ENCODE data around the gene CEBPZOS.
A peak's percentile ranks its signal among the peaks of the same experiment; 100 is the strongest.

CEBPZOS gene

DNA sequence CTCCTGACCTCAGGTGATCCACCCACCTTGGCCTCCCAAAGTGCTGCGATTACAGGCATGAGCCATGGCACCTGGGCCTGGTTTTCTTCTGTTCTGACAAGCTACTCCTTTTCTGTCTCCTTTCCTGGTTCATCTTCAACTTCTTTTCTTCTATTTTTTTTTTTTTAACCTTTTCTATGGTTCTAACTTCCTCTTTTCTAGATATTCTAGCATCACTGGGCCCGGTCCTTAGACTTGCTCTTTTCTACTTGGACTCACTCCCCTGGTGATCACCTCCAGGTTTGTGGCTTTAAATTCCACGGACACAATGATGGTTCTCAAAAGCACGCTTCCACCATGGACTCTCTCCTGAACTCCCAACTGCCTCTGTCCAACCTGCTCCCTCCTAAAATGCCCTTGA is 41.5 kb upstream of the CEBPZOS start:
- WGBS (ENCODE audit: extremely low coverage, insufficient coverage, insufficient read length) = no CpG with 5 or more reads among the region's 4 CpGs
- Histone ChIP-seq H2BK120ac (ENCODE audit: insufficient read depth, low read length, poor library complexity) (no peak overlapping the region), H3K14ac (ENCODE audit: low read length) (no peak overlapping the region), H3K27me3 (ENCODE audit: insufficient read depth, low read length) (no peaks in the 10 kb centered on the region), H2AK5ac (ENCODE audit: low read length) (no peak overlapping the region), H3K4me3 (ENCODE audit: low read depth, low read length) (no peak overlapping the region), H3K4me2 (ENCODE audit: low read length) (no peak overlapping the region), H4K91ac (ENCODE audit: low read depth, low read length) (no peak overlapping the region), H3K4ac (ENCODE audit: low read depth, low read length) (peak overlapping the region; percentile 55), H4K8ac (ENCODE audit: low read depth, low read length) (no peak overlapping the region), H2BK12ac (ENCODE audit: low read length) (no peak overlapping the region), H4K12ac (ENCODE audit: low read depth, low read length) (no peak overlapping the region), H3K9me3 (ENCODE audit: insufficient read depth, low read depth, low read length) (no peaks in the 10 kb centered on the region), H3K18ac (ENCODE audit: low read length) (peak overlapping the region; percentile 75), H3K9ac (ENCODE audit: low read length) (no peak overlapping the region), H3K79me1 (ENCODE audit: low read length) (peaks cover 4% of the 10 kb centered on the region), H3K4me1 (ENCODE audit: control insufficient read depth in 1 of 2, insufficient read depth in 2 of 2, low read length in 2 of 2) (peaks cover 2 to 8% of the 10 kb centered on the region in 2 experiments), H3K36me3 (ENCODE audit: control insufficient read depth in 1 of 2, insufficient read depth in 2 of 2, low read length in 2 of 2) (peaks cover 0 to 2% of the 10 kb centered on the region in 2 experiments), H3K27ac (ENCODE audit: low read depth, low read length) (no peak overlapping the region), H3K79me2 (ENCODE audit: control insufficient read depth, insufficient read depth, low read length, poor library complexity) (peaks cover 2% of the 10 kb centered on the region), H2AFZ (ENCODE audit: insufficient read depth, low read length, poor library complexity) (no peak overlapping the region), H3K23ac (ENCODE audit: low read length) (no peak overlapping the region), H2BK5ac (ENCODE audit: low read depth, low read length, poor library complexity) (no peak overlapping the region)
- no peak for DNase-seq

DNA sequence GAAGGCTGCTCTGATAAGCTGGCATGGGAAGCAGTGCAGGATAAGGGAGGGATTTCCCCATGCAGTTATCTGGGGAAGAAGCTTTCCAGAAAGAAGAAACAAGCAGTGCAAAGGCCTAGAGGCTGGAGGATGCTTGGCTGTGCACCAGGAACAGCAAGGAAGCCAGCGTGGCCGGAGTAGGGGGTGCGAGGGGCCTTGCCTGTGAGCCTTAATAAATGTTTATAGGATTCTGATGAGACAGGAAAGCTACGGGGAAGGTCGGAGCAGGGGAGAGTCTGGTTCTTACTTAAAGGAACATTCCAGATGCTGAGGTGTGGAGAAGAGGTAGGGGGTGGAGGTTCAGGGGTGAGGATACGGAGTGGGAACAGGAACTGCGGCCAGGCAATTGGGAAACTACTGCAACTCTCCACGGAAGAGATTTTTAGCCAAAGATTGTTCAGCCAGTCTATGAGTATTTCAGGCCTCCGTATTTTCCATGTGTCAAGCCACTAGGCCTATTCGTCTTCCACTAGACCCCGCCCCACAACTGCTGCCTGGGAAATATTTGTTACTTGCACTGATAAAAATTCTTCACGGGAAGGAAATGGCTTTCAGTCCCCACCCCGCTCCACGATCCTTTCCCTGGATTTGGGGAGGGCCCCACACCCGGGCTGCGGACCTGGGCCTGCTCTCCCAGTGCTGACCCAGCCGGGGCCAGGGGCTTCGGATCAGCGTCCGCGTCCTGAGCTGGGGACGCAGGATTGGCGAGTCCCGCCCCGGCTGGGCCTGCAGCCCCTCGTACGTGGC is 40.0 kb upstream of the CEBPZOS start:
- no CpG with 5 or more reads among the region's 27 CpGs for WGBS (ENCODE audit: extremely low coverage, insufficient coverage, insufficient read length)
- Histone ChIP-seq H3K27ac (ENCODE audit: low read depth, low read length) (peak overlapping the region; percentile 51), H4K8ac (ENCODE audit: low read depth, low read length) (peak overlapping the region; percentile 77), H2BK5ac (ENCODE audit: low read depth, low read length, poor library complexity) (peak overlapping the region; percentile 12), H4K91ac (ENCODE audit: low read depth, low read length) (peak overlapping the region; percentile 90), H3K18ac (ENCODE audit: low read length) (peak overlapping the region; percentile 81), H3K79me1 (ENCODE audit: low read length) (peaks cover 4% of the 10 kb centered on the region), H3K79me2 (ENCODE audit: control insufficient read depth, insufficient read depth, low read length, poor library complexity) (peaks cover 2% of the 10 kb centered on the region), H2AFZ (ENCODE audit: insufficient read depth, low read length, poor library complexity) (peak overlapping the region; percentile 99), H3K27me3 (ENCODE audit: insufficient read depth, low read length) (no peaks in the 10 kb centered on the region), H3K36me3 (ENCODE audit: control insufficient read depth in 1 of 2, insufficient read depth in 2 of 2, low read length in 2 of 2) (peaks cover 0 to 2% of the 10 kb centered on the region in 2 experiments), H3K9ac (ENCODE audit: low read length) (peak overlapping the region; percentile 30), H3K9me3 (ENCODE audit: insufficient read depth, low read depth, low read length) (no peaks in the 10 kb centered on the region), H2BK120ac (ENCODE audit: insufficient read depth, low read length, poor library complexity) (peak overlapping the region; percentile 41), H3K4me3 (ENCODE audit: low read depth, low read length) (peak overlapping the region; percentile 80), H3K4me2 (ENCODE audit: low read length) (peak overlapping the region; percentile 65), H4K12ac (ENCODE audit: low read depth, low read length) (peak overlapping the region; percentile 81), H3K4ac (ENCODE audit: low read depth, low read length) (peak overlapping the region; percentile 39), H3K14ac (ENCODE audit: low read length) (peak overlapping the region; percentile 72), H3K23ac (ENCODE audit: low read length) (no peak overlapping the region), H2BK12ac (ENCODE audit: low read length) (no peak overlapping the region), H2AK5ac (ENCODE audit: low read length) (no peak overlapping the region), H3K4me1 (ENCODE audit: control insufficient read depth in 1 of 2, insufficient read depth in 2 of 2, low read length in 2 of 2) (peaks cover 2 to 8% of the 10 kb centered on the region in 2 experiments)
- peak; percentile 29 to 51 for DNase-seq

DNA sequence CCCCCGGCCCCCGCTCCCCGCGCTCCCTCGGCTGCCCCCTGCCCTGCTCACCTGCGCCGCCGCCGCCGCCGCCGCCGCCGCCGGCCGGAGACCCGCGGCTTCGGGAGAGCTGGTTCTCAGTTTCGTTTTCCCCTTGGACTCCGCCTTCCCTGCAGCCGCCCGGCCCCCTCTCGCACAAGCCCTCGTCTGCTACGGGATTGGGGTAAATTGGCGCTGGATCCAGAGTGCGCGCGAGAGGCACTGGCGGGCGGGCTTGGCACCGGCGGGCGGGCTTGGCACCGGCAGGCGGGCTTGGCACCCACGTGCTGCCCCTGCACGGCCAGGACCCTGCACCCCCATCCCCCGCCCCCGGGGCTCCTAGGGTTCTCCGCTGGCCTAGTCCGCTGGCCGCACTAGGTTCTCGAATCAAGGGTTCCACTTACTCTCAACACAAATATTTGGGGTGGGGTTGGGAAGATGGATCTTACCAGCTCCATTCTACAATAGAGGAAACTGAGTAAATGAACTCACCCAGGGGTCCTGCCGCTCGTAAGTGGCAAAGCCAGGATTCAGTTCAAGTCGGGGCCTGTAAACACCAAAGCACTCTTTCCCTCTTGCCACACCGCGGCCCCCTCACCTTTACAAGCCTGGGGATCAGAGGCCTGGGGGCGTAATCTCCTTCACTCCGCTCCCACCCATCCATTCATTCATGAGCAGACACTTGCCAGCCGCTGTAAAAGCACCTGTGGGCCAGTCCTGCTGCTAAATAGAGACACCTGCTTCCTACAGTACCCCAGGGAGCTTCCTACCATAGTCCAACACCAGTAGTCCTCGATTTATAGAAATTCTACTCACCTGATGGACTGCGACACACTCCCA is 39.2 kb upstream of the CEBPZOS start, which contains the start of gene EIF2AK2:
EIF2AK2 (minus strand) TSS at position 124 of the 858 bp plus-strand sequence. CDS start 9,174 bp downstream, outside the sequence.
- Histone ChIP-seq H2BK120ac (ENCODE audit: insufficient read depth, low read length, poor library complexity) (peak within 1 kb of the TSS; percentile 41), H3K9me3 (ENCODE audit: insufficient read depth, low read depth, low read length) (no peaks in the 10 kb centered on the region), H4K12ac (ENCODE audit: low read depth, low read length) (peak within 1 kb of the TSS; percentile 81), H3K4me1 (ENCODE audit: control insufficient read depth in 1 of 2, insufficient read depth in 2 of 2, low read length in 2 of 2) (peaks cover 2 to 8% of the 10 kb centered on the region in 2 experiments), H4K8ac (ENCODE audit: low read depth, low read length) (peak within 1 kb of the TSS; percentile 77), H3K9ac (ENCODE audit: low read length) (peak within 1 kb of the TSS; percentile 30), H3K4me2 (ENCODE audit: low read length) (peak within 1 kb of the TSS; percentile 65), H3K4ac (ENCODE audit: low read depth, low read length) (peak within 1 kb of the TSS; percentile 39), H3K79me2 (ENCODE audit: control insufficient read depth, insufficient read depth, low read length, poor library complexity) (peaks cover 2% of the 10 kb centered on the region), H2BK5ac (ENCODE audit: low read depth, low read length, poor library complexity) (peak within 1 kb of the TSS; percentile 12), H2AFZ (ENCODE audit: insufficient read depth, low read length, poor library complexity) (peak within 1 kb of the TSS; percentile 99), H3K14ac (ENCODE audit: low read length) (peak within 1 kb of the TSS; percentile 72), H3K4me3 (ENCODE audit: low read depth, low read length) (peak within 1 kb of the TSS; percentile 80), H2AK5ac (ENCODE audit: low read length) (peak within 1 kb of the TSS; percentile 26), H3K23ac (ENCODE audit: low read length) (no peak within 1 kb of the TSS), H3K79me1 (ENCODE audit: low read length) (peaks cover 4% of the 10 kb centered on the region), H2BK12ac (ENCODE audit: low read length) (no peak within 1 kb of the TSS), H3K27ac (ENCODE audit: low read depth, low read length) (peak within 1 kb of the TSS; percentile 51), H3K18ac (ENCODE audit: low read length) (peak within 1 kb of the TSS; percentile 81), H3K36me3 (ENCODE audit: control insufficient read depth in 1 of 2, insufficient read depth in 2 of 2, low read length in 2 of 2) (peaks cover 0 to 2% of the 10 kb centered on the region in 2 experiments), H4K91ac (ENCODE audit: low read depth, low read length) (peak within 1 kb of the TSS; percentile 90), H3K27me3 (ENCODE audit: insufficient read depth, low read length) (no peaks in the 10 kb centered on the region)
- peak; percentile 79 to 87 for DNase-seq
- no CpG with 5 or more reads among the region's 55 CpGs for WGBS (ENCODE audit: extremely low coverage, insufficient coverage, insufficient read length)

DNA sequence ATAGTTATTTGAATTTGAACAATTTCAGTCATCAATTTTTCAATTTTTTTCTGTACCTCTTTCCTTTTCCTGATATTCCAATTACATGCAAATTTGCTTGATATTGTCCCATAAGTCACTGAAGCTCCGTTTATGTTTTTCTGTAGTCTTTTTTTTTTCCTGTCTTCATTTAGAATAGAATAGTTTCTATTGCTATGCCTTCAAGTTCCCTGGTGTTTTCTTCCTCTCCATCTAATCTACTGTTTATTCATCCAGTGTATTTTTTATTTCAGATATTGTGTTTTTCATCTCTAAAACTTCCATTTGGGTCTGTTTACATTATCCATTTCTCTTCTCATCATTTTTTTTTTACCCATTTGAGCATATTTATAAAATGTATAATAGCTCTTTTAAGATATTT is 31.5 kb upstream of the CEBPZOS start:
- Histone ChIP-seq H3K27ac (ENCODE audit: low read depth, low read length) (no peak overlapping the region), H4K8ac (ENCODE audit: low read depth, low read length) (no peak overlapping the region), H3K14ac (ENCODE audit: low read length) (no peak overlapping the region), H3K79me2 (ENCODE audit: control insufficient read depth, insufficient read depth, low read length, poor library complexity) (no peaks in the 10 kb centered on the region), H3K18ac (ENCODE audit: low read length) (no peak overlapping the region), H4K12ac (ENCODE audit: low read depth, low read length) (no peak overlapping the region), H3K4me2 (ENCODE audit: low read length) (no peak overlapping the region), H3K9me3 (ENCODE audit: insufficient read depth, low read depth, low read length) (no peaks in the 10 kb centered on the region), H2AFZ (ENCODE audit: insufficient read depth, low read length, poor library complexity) (no peak overlapping the region), H2BK12ac (ENCODE audit: low read length) (no peak overlapping the region), H3K79me1 (ENCODE audit: low read length) (no peaks in the 10 kb centered on the region), H3K9ac (ENCODE audit: low read length) (no peak overlapping the region), H3K27me3 (ENCODE audit: insufficient read depth, low read length) (no peaks in the 10 kb centered on the region), H2AK5ac (ENCODE audit: low read length) (no peak overlapping the region), H2BK5ac (ENCODE audit: low read depth, low read length, poor library complexity) (no peak overlapping the region), H4K91ac (ENCODE audit: low read depth, low read length) (no peak overlapping the region), H3K23ac (ENCODE audit: low read length) (no peak overlapping the region), H3K4me3 (ENCODE audit: low read depth, low read length) (no peak overlapping the region), H3K4me1 (ENCODE audit: control insufficient read depth in 1 of 2, insufficient read depth in 2 of 2, low read length in 2 of 2) (no peaks in the 10 kb centered on the region), H3K36me3 (ENCODE audit: control insufficient read depth in 1 of 2, insufficient read depth in 2 of 2, low read length in 2 of 2) (no peaks in the 10 kb centered on the region), H3K4ac (ENCODE audit: low read depth, low read length) (no peak overlapping the region), H2BK120ac (ENCODE audit: insufficient read depth, low read length, poor library complexity) (no peak overlapping the region)
- DNase-seq = no peak
- no CpG with 5 or more reads among the region's 1 CpG for WGBS (ENCODE audit: extremely low coverage, insufficient coverage, insufficient read length)

All from trophoblast cell (in vitro differentiated cells and primary cell).